ENCODE data around the gene SLC17A1.

Gene SLC17A1

GRCh38 chr6:25875563-25875905 is 43.7 kb upstream of the SLC17A1 start:
- H3K27ac ChIP-seq (ENCODE audit: low read length, poor library complexity, severe bottlenecking), result peak overlapping the region; percentile 94
- H3K4me2 ChIP-seq (ENCODE audit: low read length, poor library complexity, severe bottlenecking), result no peak overlapping the region
- no peak overlapping the region for H3K14ac ChIP-seq (ENCODE audit: low read length in 2 of 2)
- H3K23ac ChIP-seq (ENCODE audit: low read length in 2 of 2), result no peak overlapping the region
- H4K91ac ChIP-seq (ENCODE audit: low read length), result no peak overlapping the region
- H3K27me3 ChIP-seq (ENCODE audit: control insufficient read depth in 1 of 2, insufficient read depth in 1 of 2, low read length in 2 of 2), result no peaks in the 10 kb centered on the region
- DNase-seq, result no peak
- no peak overlapping the region for H2BK5ac ChIP-seq (ENCODE audit: low read depth, low read length, poor library complexity, severe bottlenecking)
- no peak overlapping the region for H2AFZ ChIP-seq (ENCODE audit: low read depth, low read length)
- no peak overlapping the region for H2BK15ac ChIP-seq (ENCODE audit: low read depth, poor library complexity, severe bottlenecking)
- no peak overlapping the region for H3K9ac ChIP-seq (ENCODE audit: low read length)
- no peak overlapping the region for H2BK120ac ChIP-seq (ENCODE audit: low read depth, low read length)
- WGBS, result 93% methylated on average over 3 of the region's 3 CpGs
- H3K4ac ChIP-seq (ENCODE audit: low read depth in 1 of 2, low read length in 2 of 2), result no peak overlapping the region
- no peaks in the 10 kb centered on the region for H3K79me1 ChIP-seq (replicated peaks; ENCODE audit: low read length, poor library complexity, severe bottlenecking)
- H2BK12ac ChIP-seq (ENCODE audit: low read length in 2 of 2), result no peak overlapping the region
- peaks cover 5% of the 10 kb centered on the region for H3K4me1 ChIP-seq (ENCODE audit: control insufficient read depth, insufficient read depth, low read depth, low read length)
- H3K18ac ChIP-seq (ENCODE audit: low read depth in 1 of 2, low read length in 2 of 2), result no peak overlapping the region
- no peak overlapping the region for H2AK5ac ChIP-seq (ENCODE audit: low read length, severe bottlenecking)
- no peaks in the 10 kb centered on the region for H3K36me3 ChIP-seq (ENCODE audit: control insufficient read depth in 1 of 2, insufficient read depth in 2 of 2, low read depth in 1 of 2, low read length in 2 of 2)
- no peak overlapping the region for H3K4me3 ChIP-seq (ENCODE audit: insufficient read depth in 1 of 2, low read depth in 1 of 2, low read length in 2 of 2)
- no peaks in the 10 kb centered on the region for H3K9me3 ChIP-seq (ENCODE audit: control insufficient read depth, low read length)
- no peak overlapping the region for H4K8ac ChIP-seq (ENCODE audit: low read length)

DNA sequence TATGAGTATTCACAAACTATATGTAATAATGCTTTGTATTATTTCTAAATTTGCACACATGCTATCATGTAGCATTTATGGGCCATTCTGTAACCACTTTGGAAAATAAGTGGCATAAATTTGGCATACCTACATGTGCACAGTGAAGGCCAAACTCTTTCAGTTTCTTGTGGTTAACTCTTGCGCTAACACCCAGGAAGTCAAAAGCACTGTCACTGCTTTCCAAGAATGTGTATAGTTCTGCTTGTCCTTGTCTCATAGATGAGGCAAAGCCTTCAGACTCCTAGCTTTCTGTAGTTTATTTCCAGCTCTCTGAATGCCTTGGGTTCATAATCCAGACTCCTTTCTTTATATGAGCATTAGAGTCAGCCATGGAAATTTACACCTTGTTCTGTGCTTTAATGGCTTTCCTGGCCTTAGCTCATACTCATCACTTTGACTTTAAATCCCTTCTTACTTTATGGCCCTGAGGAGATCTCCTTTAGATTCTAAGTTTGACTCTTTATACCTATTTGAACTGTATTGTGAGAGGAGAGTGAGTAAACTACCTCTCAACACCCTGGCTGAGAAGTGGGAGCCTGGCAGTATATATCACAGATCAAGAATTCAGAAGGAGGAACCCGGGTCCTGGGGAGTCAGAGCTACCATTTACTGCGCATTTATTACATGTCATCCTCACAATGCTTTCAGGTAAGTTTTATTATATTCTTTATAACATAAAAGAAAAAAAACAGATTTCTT is 43.1 kb upstream of the SLC17A1 start:
- WGBS, result 100% methylated on average over 1 of the region's 3 CpGs
- Histone ChIP-seq H3K4me2 (ENCODE audit: low read length, poor library complexity, severe bottlenecking) (no peak overlapping the region), H3K14ac (ENCODE audit: low read length in 2 of 2) (no peak overlapping the region), H4K8ac (ENCODE audit: low read length) (no peak overlapping the region), H3K23ac (ENCODE audit: low read length in 2 of 2) (no peak overlapping the region), H3K9ac (ENCODE audit: low read length) (no peak overlapping the region), H3K27me3 (ENCODE audit: control insufficient read depth in 1 of 2, insufficient read depth in 1 of 2, low read length in 2 of 2) (no peaks in the 10 kb centered on the region), H2BK12ac (ENCODE audit: low read length in 2 of 2) (no peak overlapping the region), H4K91ac (ENCODE audit: low read length) (no peak overlapping the region), H2AK5ac (ENCODE audit: low read length, severe bottlenecking) (peak overlapping the region; percentile 72), H2AFZ (ENCODE audit: low read depth, low read length) (no peak overlapping the region), H2BK120ac (ENCODE audit: low read depth, low read length) (no peak overlapping the region), H3K79me1 (replicated peaks; ENCODE audit: low read length, poor library complexity, severe bottlenecking) (no peaks in the 10 kb centered on the region), H3K27ac (ENCODE audit: low read length, poor library complexity, severe bottlenecking) (peak overlapping the region; percentile 94), H3K4me1 (ENCODE audit: control insufficient read depth, insufficient read depth, low read depth, low read length) (peaks cover 5% of the 10 kb centered on the region), H3K4ac (ENCODE audit: low read depth in 1 of 2, low read length in 2 of 2) (no peak overlapping the region), H2BK15ac (ENCODE audit: low read depth, poor library complexity, severe bottlenecking) (no peak overlapping the region), H3K18ac (ENCODE audit: low read depth in 1 of 2, low read length in 2 of 2) (no peak overlapping the region), H3K9me3 (ENCODE audit: control insufficient read depth, low read length) (no peaks in the 10 kb centered on the region), H2BK5ac (ENCODE audit: low read depth, low read length, poor library complexity, severe bottlenecking) (peak overlapping the region; percentile 80), H3K4me3 (ENCODE audit: insufficient read depth in 1 of 2, low read depth in 1 of 2, low read length in 2 of 2) (no peak overlapping the region), H3K36me3 (ENCODE audit: control insufficient read depth in 1 of 2, insufficient read depth in 2 of 2, low read depth in 1 of 2, low read length in 2 of 2) (no peaks in the 10 kb centered on the region)
- no peak for DNase-seq

DNA sequence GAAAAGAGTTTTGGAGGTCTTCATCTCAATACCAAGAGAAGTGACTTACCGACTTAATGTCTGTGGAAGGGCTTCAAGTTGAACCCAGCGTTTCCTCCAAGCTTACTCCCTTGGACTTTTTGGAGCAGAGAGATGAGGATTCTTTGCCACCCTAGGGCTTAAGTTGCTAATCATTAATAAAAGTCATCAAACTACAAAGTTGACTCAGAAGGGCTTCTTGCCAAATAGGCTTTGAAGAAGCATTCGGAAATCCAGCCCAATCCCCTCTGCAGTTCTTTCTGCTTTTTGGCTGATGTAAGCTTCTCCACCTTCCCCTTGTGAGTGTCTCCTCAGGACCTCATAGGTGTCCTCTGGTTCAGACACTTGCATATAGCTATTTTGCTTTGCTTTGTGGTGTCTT is 42.3 kb upstream of the SLC17A1 start, which contains the start of gene SLC17A3:
TSS of gene SLC17A3 (minus strand) at position 126 of the 400 bp plus-strand sequence. CDS start 5,856 bp downstream, outside the sequence.
- H3K9me3 ChIP-seq (ENCODE audit: control insufficient read depth, low read length), result no peaks in the 10 kb centered on the region
- H4K91ac ChIP-seq (ENCODE audit: low read length), result no peak within 1 kb of the TSS
- DNase-seq, result no peak
- H3K4ac ChIP-seq (ENCODE audit: low read depth in 1 of 2, low read length in 2 of 2), result no peak within 1 kb of the TSS
- no peaks in the 10 kb centered on the region for H3K79me1 ChIP-seq (replicated peaks; ENCODE audit: low read length, poor library complexity, severe bottlenecking)
- peak within 1 kb of the TSS; percentile 94 for H3K27ac ChIP-seq (ENCODE audit: low read length, poor library complexity, severe bottlenecking)
- H4K8ac ChIP-seq (ENCODE audit: low read length), result no peak within 1 kb of the TSS
- no peaks in the 10 kb centered on the region for H3K36me3 ChIP-seq (ENCODE audit: control insufficient read depth in 1 of 2, insufficient read depth in 2 of 2, low read depth in 1 of 2, low read length in 2 of 2)
- 90% methylated on average over 3 of the region's 3 CpGs for WGBS
- peak within 1 kb of the TSS; percentile 72 for H2AK5ac ChIP-seq (ENCODE audit: low read length, severe bottlenecking)
- no peak within 1 kb of the TSS for H3K14ac ChIP-seq (ENCODE audit: low read length in 2 of 2)
- H3K4me2 ChIP-seq (ENCODE audit: low read length, poor library complexity, severe bottlenecking), result peak within 1 kb of the TSS; percentile 33
- H2BK120ac ChIP-seq (ENCODE audit: low read depth, low read length), result no peak within 1 kb of the TSS
- H3K9ac ChIP-seq (ENCODE audit: low read length), result no peak within 1 kb of the TSS
- no peak within 1 kb of the TSS for H2BK12ac ChIP-seq (ENCODE audit: low read length in 2 of 2)
- H3K18ac ChIP-seq (ENCODE audit: low read depth in 1 of 2, low read length in 2 of 2), result no peak within 1 kb of the TSS
- H2BK5ac ChIP-seq (ENCODE audit: low read depth, low read length, poor library complexity, severe bottlenecking), result peak within 1 kb of the TSS; percentile 80
- no peaks in the 10 kb centered on the region for H3K27me3 ChIP-seq (ENCODE audit: control insufficient read depth in 1 of 2, insufficient read depth in 1 of 2, low read length in 2 of 2)
- H2AFZ ChIP-seq (ENCODE audit: low read depth, low read length), result no peak within 1 kb of the TSS
- H3K4me3 ChIP-seq (ENCODE audit: insufficient read depth in 1 of 2, low read depth in 1 of 2, low read length in 2 of 2), result no peak within 1 kb of the TSS
- peaks cover 5% of the 10 kb centered on the region for H3K4me1 ChIP-seq (ENCODE audit: control insufficient read depth, insufficient read depth, low read depth, low read length)
- no peak within 1 kb of the TSS for H2BK15ac ChIP-seq (ENCODE audit: low read depth, poor library complexity, severe bottlenecking)
- no peak within 1 kb of the TSS for H3K23ac ChIP-seq (ENCODE audit: low read length in 2 of 2)

DNA sequence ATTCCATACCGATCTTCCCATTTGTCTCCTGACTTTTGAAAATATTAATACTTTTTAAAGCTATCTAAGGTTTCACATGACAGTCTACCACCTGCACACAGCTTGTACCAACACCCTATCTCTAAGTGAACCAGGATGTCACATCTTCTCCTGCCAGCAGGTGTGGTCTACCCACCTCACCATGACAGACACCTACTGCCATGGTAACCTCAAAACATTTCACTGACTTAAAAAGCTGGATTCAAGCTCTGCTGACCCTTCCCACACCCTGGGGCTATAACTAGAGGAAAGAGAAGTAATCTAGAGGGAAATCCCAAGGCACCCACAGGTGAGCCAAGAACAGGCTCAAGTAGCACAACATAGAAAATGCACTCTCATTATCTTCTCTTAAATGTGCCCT is 41.0 kb upstream of the SLC17A1 start:
- H3K9ac ChIP-seq (ENCODE audit: low read length), result no peak overlapping the region
- H3K18ac ChIP-seq (ENCODE audit: low read depth in 1 of 2, low read length in 2 of 2), result no peak overlapping the region
- no peak overlapping the region for H4K91ac ChIP-seq (ENCODE audit: low read length)
- no peak overlapping the region for H2BK15ac ChIP-seq (ENCODE audit: low read depth, poor library complexity, severe bottlenecking)
- peak overlapping the region; percentile 40 for H2AK5ac ChIP-seq (ENCODE audit: low read length, severe bottlenecking)
- H2BK5ac ChIP-seq (ENCODE audit: low read depth, low read length, poor library complexity, severe bottlenecking), result no peak overlapping the region
- no peaks in the 10 kb centered on the region for H3K36me3 ChIP-seq (ENCODE audit: control insufficient read depth in 1 of 2, insufficient read depth in 2 of 2, low read depth in 1 of 2, low read length in 2 of 2)
- no peak overlapping the region for H3K23ac ChIP-seq (ENCODE audit: low read length in 2 of 2)
- WGBS, result 100% methylated on average over 1 of the region's 1 CpG
- H2BK12ac ChIP-seq (ENCODE audit: low read length in 2 of 2), result no peak overlapping the region
- H3K79me1 ChIP-seq (replicated peaks; ENCODE audit: low read length, poor library complexity, severe bottlenecking), result no peaks in the 10 kb centered on the region
- H3K4me2 ChIP-seq (ENCODE audit: low read length, poor library complexity, severe bottlenecking), result no peak overlapping the region
- H3K4me1 ChIP-seq (ENCODE audit: control insufficient read depth, insufficient read depth, low read depth, low read length), result peaks cover 5% of the 10 kb centered on the region
- no peaks in the 10 kb centered on the region for H3K27me3 ChIP-seq (ENCODE audit: control insufficient read depth in 1 of 2, insufficient read depth in 1 of 2, low read length in 2 of 2)
- no peaks in the 10 kb centered on the region for H3K9me3 ChIP-seq (ENCODE audit: control insufficient read depth, low read length)
- no peak overlapping the region for H3K4ac ChIP-seq (ENCODE audit: low read depth in 1 of 2, low read length in 2 of 2)
- H2BK120ac ChIP-seq (ENCODE audit: low read depth, low read length), result no peak overlapping the region
- no peak overlapping the region for H3K4me3 ChIP-seq (ENCODE audit: insufficient read depth in 1 of 2, low read depth in 1 of 2, low read length in 2 of 2)
- no peak overlapping the region for H2AFZ ChIP-seq (ENCODE audit: low read depth, low read length)
- DNase-seq, result no peak
- no peak overlapping the region for H4K8ac ChIP-seq (ENCODE audit: low read length)
- no peak overlapping the region for H3K14ac ChIP-seq (ENCODE audit: low read length in 2 of 2)
- H3K27ac ChIP-seq (ENCODE audit: low read length, poor library complexity, severe bottlenecking), result no peak overlapping the region

Data from mesenchymal stem cell (in vitro differentiated cells and primary cell).